Stimulated activated CD8-positive, alpha-beta memory T cell treated with anti-CD3 and anti-CD28 coated beads, Interleukin-7, amount 100 ng/mL, for 4 hours (primary cell): ENCODE data around the gene FCN2.

Experiments used
- DNase-seq, 2 donors: peaks; one replicate each; pipeline ENCODE4 v3.0.0-alpha.2; 2020; ENCODE audit warnings: low read depth in 2 of 2

Gene FCN2

GRCh38 chr9:134912126-134912840, 31.7 kb downstream of the FCN2 start:
- DNase-seq = no peak

GRCh38 chr9:134913041-134913712, 32.6 kb downstream of the FCN2 start:
- no peak for DNase-seq

GRCh38 chr9:134913713-134914500, 33.3 kb downstream of the FCN2 start:
- no peak for DNase-seq

GRCh38 chr9:134914501-134914834, 33.9 kb downstream of the FCN2 start:
- no peak for DNase-seq

- no peak for DNase-seq
These were observed 34.7 kb downstream of the FCN2 start for GRCh38 chr9:134915046-134915985.

- no peak for DNase-seq
These were observed 35.6 kb downstream of the FCN2 start for GRCh38 chr9:134916161-134916665.

GRCh38 chr9:134917431-134918373, 37.1 kb downstream of the FCN2 start, which contains the start of gene FCN1:
Gene FCN1, minus strand, starts transcription at chr9:134917912. Its CDS starts 41 bp downstream, at chr9:134917871.
- no peak for DNase-seq

GRCh38 chr9:134918646-134919045, 38.0 kb downstream of the FCN2 start:
- no peak for DNase-seq

- no peak for DNase-seq
These were observed 38.7 kb downstream of the FCN2 start for GRCh38 chr9:134919303-134919702.

GRCh38 chr9:134922066-134922931, 41.7 kb downstream of the FCN2 start:
- DNase-seq = no peak

- DNase-seq = no peak
These were observed 42.3 kb downstream of the FCN2 start for GRCh38 chr9:134922932-134923240.

- DNase-seq = no peak
These were observed 42.9 kb downstream of the FCN2 start for GRCh38 chr9:134923466-134923865.

- DNase-seq = no peak
These were observed 44.5 kb downstream of the FCN2 start for GRCh38 chr9:134925011-134925511.

- no peak for DNase-seq
These were observed 48.0 kb downstream of the FCN2 start for GRCh38 chr9:134928436-134929192.

- DNase-seq = no peak
These were observed 48.9 kb downstream of the FCN2 start for GRCh38 chr9:134929193-134930158.

- DNase-seq = no peak
These were observed 49.8 kb downstream of the FCN2 start for GRCh38 chr9:134930398-134930797.

- DNase-seq = no peak
These were observed 51.6 kb downstream of the FCN2 start for GRCh38 chr9:134932171-134932570.
